Keratinocyte (primary cell): ENCODE measurements around the gene SLC7A1. TPM values are rescaled to one million over a fixed set of nuclear protein-coding genes. Genes with fewer than 3 reads are reported as not detected.
"Not testable (repeated sequence)": the region's sequence is repeated elsewhere in the genome, so short reads cannot be mapped to it uniquely, and the experiment has no call there.

ENCODE experiments used
- DNase-seq: peaks from one replicate; pipeline ENCODE4 v3.0.0-alpha.2; 2011; ENCODE audit warnings: low read depth, missing footprints, low spot score
- FAIRE-seq: peaks from 2 replicates; lab custom pipeline; 2011; peaks lifted over from hg19 to GRCh38; lab: Jason Lieb, UNC
- H2AFZ ChIP-seq: 2 replicates; pipeline ENCODE4 v1.6.0; 2012; ENCODE audit warnings: low read length, control low read depth, inconsistent platforms; ENCODE audit not compliant: control insufficient read depth
- H3K27ac ChIP-seq: 2 replicates; pipeline ENCODE4 v1.5.1; 2011; ENCODE audit warnings: low read length; ENCODE audit not compliant: control insufficient read depth, insufficient read depth
- H3K27me3 ChIP-seq: 3 replicates; pipeline ENCODE4 v1.6.0; 2011; ENCODE audit warnings: low read length; ENCODE audit not compliant: control insufficient read depth, insufficient read depth; ENCODE audit errors: extremely low read depth
- H3K36me3 ChIP-seq, 2 experiments: 2 replicates in 1 of 2; 3 replicates in 1 of 2; pipeline ENCODE4 v1.5.1; 2011; ENCODE audit warnings: low read length in 2 of 2, mild to moderate bottlenecking in 1 of 2; ENCODE audit not compliant: control insufficient read depth in 2 of 2, insufficient read depth in 2 of 2; ENCODE audit errors: extremely low read depth in 1 of 2
- H3K4me1 ChIP-seq: 3 replicates; pipeline ENCODE4 v1.5.1; 2011; ENCODE audit warnings: low read length; ENCODE audit not compliant: control insufficient read depth, insufficient read depth; ENCODE audit errors: extremely low read depth
- H3K4me2 ChIP-seq: 3 replicates; pipeline ENCODE4 v1.6.0; 2011; ENCODE audit warnings: low read depth, low read length; ENCODE audit not compliant: control insufficient read depth, insufficient read depth; ENCODE audit errors: extremely low read depth
- H3K4me3 ChIP-seq, 3 experiments: fragments of 200-600 bp in 1 of 3; sonication (generic) in 1 of 3; 2 replicates in 2 of 3; 3 replicates in 1 of 3; pipeline ENCODE4 v1.5.1; 2011 to 2016; ENCODE audit warnings: low read length in 3 of 3, mild to moderate bottlenecking in 3 of 3, control low read depth in 2 of 3, inconsistent platforms in 1 of 3, low read depth in 1 of 3, mixed read lengths in 1 of 3, mixed run types in 1 of 3, moderate library complexity in 1 of 3; ENCODE audit not compliant: control insufficient read depth in 2 of 3, insufficient read depth in 2 of 3; ENCODE audit errors: extremely low read depth in 1 of 3
- H3K79me2 ChIP-seq: 2 replicates; pipeline ENCODE4 v1.6.0; 2012; ENCODE audit warnings: low read length; ENCODE audit not compliant: control insufficient read depth, insufficient read depth
- H3K9ac ChIP-seq: 3 replicates; pipeline ENCODE4 v1.6.0; 2011; ENCODE audit warnings: low read length; ENCODE audit not compliant: control insufficient read depth, insufficient read depth; ENCODE audit errors: extremely low read depth
- H3K9me1 ChIP-seq: 3 replicates; pipeline ENCODE4 v1.6.0; 2011; ENCODE audit warnings: low read length; ENCODE audit not compliant: control insufficient read depth, insufficient read depth; ENCODE audit errors: extremely low read depth
- H3K9me3 ChIP-seq: 2 replicates; pipeline ENCODE4 v1.5.1; 2012; ENCODE audit warnings: low read depth, low read length; ENCODE audit not compliant: control insufficient read depth
- H4K20me1 ChIP-seq: 3 replicates; pipeline ENCODE4 v1.6.0; 2011; ENCODE audit warnings: low read length; ENCODE audit not compliant: control insufficient read depth, insufficient read depth; ENCODE audit errors: extremely low read depth
- EZH2 ChIP-seq: IDR thresholded peaks from one replicate; pipeline ENCODE4 v1.6.1; 2012; ENCODE audit warnings: inconsistent platforms, mild to moderate bottlenecking, low read length, moderate library complexity
- dilution Hi-C: fragments of 300-500 bp; cut with MboI; formaldehyde crosslinking; loops from one replicate; pipeline ENCODE4 v1.7.0; 2020; ENCODE audit warnings: low sequenced_read_pairs; ENCODE audit not compliant: extremely low pct_ligation_motif_present
- polyA minus RNA-seq, 3 experiments: library from RNA; depleted of rRNA, polyadenylated mRNA; stranded (reverse); fragments of >200 nt; gene quantifications; 1 replicate in 1 of 3; 2 replicates in 1 of 3; 3 replicates in 1 of 3; pipeline ENCODE4 v1.2.3, GENCODE V29; 2011
- polyA plus RNA-seq, 5 experiments: library from polyadenylated mRNA; depleted of rRNA in 3 of 5; stranded (reverse) in 3 of 5; stranded (forward) in 1 of 5; unstranded in 1 of 5; fragments of >200 nt; gene quantifications; 1 replicate in 1 of 5; 2 replicates in 3 of 5; 3 replicates in 1 of 5; pipeline versions ENCODE4 v1.2.1 to v1.2.3, GENCODE V29; 2011 to 2012; ENCODE audit warnings: missing spikeins in 2 of 5, low read depth in 1 of 5, low replicate concordance in 1 of 5
- TF ChIP-seq, protein P1 (sequence below), 3 experiments: IDR thresholded peaks in 1 of 3; conservative IDR thresholded peaks in 1 of 3; optimal IDR thresholded peaks in 1 of 3; 2 replicates in 2 of 3; 3 replicates in 1 of 3; pipeline versions ENCODE3 to v1.5.1; 2011; ENCODE audit warnings: low read length in 3 of 3, mild to moderate bottlenecking in 3 of 3, moderate library complexity in 2 of 3, control low read depth in 1 of 3, inconsistent platforms in 1 of 3; ENCODE audit not compliant: insufficient read depth in 2 of 3; ENCODE audit errors: extremely low read depth in 1 of 3

Gene SLC7A1
- 36.1 to 73.7 TPM (median 41.5 TPM) in 3 replicates for polyA plus RNA-seq
- 29.0 TPM for polyA plus RNA-seq (2011; ENCODE audit: low read depth)
- 29.0 and 29.6 TPM in 2 replicates for polyA plus RNA-seq (2011; cell fraction: cytosol; rRNA removed)
- polyA plus RNA-seq (2011; cell fraction: nucleus; rRNA removed): 217 and 223 TPM in 2 replicates
- 51.2 and 86.6 TPM in 2 replicates for polyA plus RNA-seq (2012; ENCODE audit: low replicate concordance)
- 78.9 to 264 TPM (median 111 TPM) in 3 replicates for polyA minus RNA-seq
- polyA minus RNA-seq (2011; cell fraction: cytosol; rRNA and poly(A)+ RNA removed): 71.4 TPM
- polyA minus RNA-seq (2011; cell fraction: nucleus; rRNA and poly(A)+ RNA removed): 301 and 398 TPM in 2 replicates

DNA sequence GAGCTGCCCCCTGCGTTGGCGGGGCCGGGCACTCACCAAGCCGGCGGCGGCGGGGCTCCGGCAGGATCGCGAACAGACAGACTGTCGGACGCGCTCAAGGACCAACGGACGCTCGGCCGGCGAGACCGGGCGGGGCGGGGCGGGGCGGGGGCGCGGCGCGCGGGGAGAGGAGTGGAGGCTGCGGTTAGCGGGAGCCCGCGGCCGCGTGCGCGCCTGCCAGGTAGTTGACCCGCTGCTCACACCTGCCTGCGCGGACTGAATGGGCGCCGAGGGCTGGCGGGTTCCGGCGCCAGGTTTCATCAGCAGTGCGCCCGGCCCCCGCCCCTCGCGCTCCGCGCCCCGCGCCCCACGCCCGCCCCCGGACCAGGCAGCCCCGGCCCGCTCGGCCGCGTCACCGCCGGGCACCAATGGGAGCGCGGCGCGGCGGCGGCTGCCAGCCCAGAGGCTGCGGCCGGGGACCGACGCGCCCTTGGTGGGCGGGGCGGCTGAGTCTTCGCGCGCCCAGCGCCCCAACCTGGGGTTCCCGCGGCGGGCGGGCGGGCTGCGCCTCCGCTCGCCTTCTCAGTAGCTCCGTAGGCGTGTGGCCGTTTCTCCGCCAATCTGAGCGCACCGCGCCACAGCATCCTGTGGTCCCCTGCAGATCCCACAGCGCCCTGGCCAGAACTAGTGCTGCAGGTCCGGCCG lies at the start of gene SLC7A1:
TSS of gene SLC7A1 (minus strand) at position 309 of the 684 bp plus-strand sequence. CDS start 59,500 bp downstream, outside the sequence.
- H3K36me3 ChIP-seq: peaks cover 0 to 28% of the 10 kb centered on the region in 2 experiments
- H3K9me3 ChIP-seq: no peaks in the 10 kb centered on the region
- H3K27ac ChIP-seq: peak within 1 kb of the TSS; percentile 100
- H3K79me2 ChIP-seq: peaks cover 46% of the 10 kb centered on the region
- dilution Hi-C loops: no loop called here
- peak within 1 kb of the TSS; percentile 97 for H3K9ac ChIP-seq
- DNase-seq (no peak), FAIRE-seq (no peak)
- H3K9me1 ChIP-seq: peaks cover 2% of the 10 kb centered on the region
- no peaks in the 10 kb centered on the region for H3K27me3 ChIP-seq
- H3K4me1 ChIP-seq: peaks cover 35% of the 10 kb centered on the region
- TF ChIP-seq, protein P1, sequence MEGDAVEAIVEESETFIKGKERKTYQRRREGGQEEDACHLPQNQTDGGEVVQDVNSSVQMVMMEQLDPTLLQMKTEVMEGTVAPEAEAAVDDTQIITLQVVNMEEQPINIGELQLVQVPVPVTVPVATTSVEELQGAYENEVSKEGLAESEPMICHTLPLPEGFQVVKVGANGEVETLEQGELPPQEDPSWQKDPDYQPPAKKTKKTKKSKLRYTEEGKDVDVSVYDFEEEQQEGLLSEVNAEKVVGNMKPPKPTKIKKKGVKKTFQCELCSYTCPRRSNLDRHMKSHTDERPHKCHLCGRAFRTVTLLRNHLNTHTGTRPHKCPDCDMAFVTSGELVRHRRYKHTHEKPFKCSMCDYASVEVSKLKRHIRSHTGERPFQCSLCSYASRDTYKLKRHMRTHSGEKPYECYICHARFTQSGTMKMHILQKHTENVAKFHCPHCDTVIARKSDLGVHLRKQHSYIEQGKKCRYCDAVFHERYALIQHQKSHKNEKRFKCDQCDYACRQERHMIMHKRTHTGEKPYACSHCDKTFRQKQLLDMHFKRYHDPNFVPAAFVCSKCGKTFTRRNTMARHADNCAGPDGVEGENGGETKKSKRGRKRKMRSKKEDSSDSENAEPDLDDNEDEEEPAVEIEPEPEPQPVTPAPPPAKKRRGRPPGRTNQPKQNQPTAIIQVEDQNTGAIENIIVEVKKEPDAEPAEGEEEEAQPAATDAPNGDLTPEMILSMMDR (optimal IDR thresholded peaks at IDR 0.05 in 1 of 3, IDR thresholded peaks at IDR 0.05 in 1 of 3, conservative IDR thresholded peaks at IDR 0.05 in 1 of 3; ENCODE audit: extremely low read depth in 1 of 3, insufficient read depth in 2 of 3, low read length in 3 of 3): no peak
- no peak for TF ChIP-seq EZH2
- peak within 1 kb of the TSS; percentile 52 for H2AFZ ChIP-seq
- peak within 1 kb of the TSS; percentile 89 for H3K4me2 ChIP-seq
- H4K20me1 ChIP-seq: peaks cover 8% of the 10 kb centered on the region
- peak within 1 kb of the TSS; percentile 86 to 93 (median 90) for H3K4me3 ChIP-seq

DNA sequence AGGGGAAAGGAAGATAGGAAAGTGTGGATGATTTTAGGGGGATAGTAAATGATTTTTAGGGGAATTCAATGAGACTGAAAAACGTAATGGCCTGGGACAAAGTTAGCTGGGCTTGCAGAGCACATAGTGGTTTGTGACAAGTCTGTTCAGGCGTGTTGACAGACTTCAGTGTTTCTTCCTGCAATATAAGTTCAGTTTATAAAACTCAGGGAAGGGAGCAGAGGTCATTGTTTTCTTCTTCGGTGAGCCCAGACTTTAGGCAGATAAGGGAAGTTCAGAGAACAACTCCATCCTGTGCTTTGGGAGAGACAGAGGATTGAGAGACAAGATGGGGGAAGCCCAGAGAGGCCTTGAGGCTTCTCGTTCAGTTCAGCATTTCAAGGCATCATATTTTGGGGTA lies 45.2 kb upstream of the SLC7A1 start:
- no peaks in the 10 kb centered on the region for H3K79me2 ChIP-seq
- TF ChIP-seq, protein P1 (optimal IDR thresholded peaks at IDR 0.05 in 1 of 3, IDR thresholded peaks at IDR 0.05 in 1 of 3, conservative IDR thresholded peaks at IDR 0.05 in 1 of 3; ENCODE audit: extremely low read depth in 1 of 3, insufficient read depth in 2 of 3, low read length in 3 of 3): no peak
- TF ChIP-seq EZH2: no peak
- FAIRE-seq (no peak), DNase-seq (no peak)
- no peaks in the 10 kb centered on the region for H3K9me1 ChIP-seq
- no peak overlapping the region for H3K4me2 ChIP-seq
- no peak overlapping the region for H3K4me3 ChIP-seq
- H3K4me1 ChIP-seq: no peaks in the 10 kb centered on the region
- H3K9ac ChIP-seq: no peak overlapping the region
- H3K9me3 ChIP-seq: no peaks in the 10 kb centered on the region
- dilution Hi-C loops: no loop called here
- no peak overlapping the region for H3K27ac ChIP-seq
- no peak overlapping the region for H2AFZ ChIP-seq
- H3K36me3 ChIP-seq: no peaks in the 10 kb centered on the region
- H4K20me1 ChIP-seq: no peaks in the 10 kb centered on the region
- no peaks in the 10 kb centered on the region for H3K27me3 ChIP-seq

DNA sequence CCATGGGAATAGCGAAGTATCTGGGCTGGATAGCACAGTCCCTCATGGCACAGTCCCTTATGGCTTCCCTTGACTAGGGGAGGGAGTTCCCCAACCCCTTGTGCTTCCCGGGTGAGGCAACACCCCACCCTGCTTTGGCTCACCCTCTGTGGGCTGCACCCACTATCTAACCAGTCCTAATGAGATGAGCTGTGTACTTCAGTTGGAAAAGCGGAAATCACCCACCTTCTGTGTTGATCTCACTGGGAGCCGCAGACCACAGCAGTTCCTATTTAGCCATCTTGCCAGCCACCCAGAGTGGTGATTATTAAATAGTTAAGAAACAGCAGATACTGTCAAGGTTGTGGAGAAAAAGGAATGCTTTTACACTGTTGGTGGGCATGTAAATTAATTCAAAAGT lies 41.3 kb upstream of the SLC7A1 start:
- H3K9me3 ChIP-seq, H3K4me2 ChIP-seq, H3K27ac ChIP-seq, DNase-seq, H3K4me3 ChIP-seq, H3K79me2 ChIP-seq, H3K36me3 ChIP-seq, H3K9me1 ChIP-seq, H4K20me1 ChIP-seq, H3K4me1 ChIP-seq, H3K27me3 ChIP-seq, H2AFZ ChIP-seq, H3K9ac ChIP-seq, FAIRE-seq, dilution Hi-C loops: not testable (repeated sequence)
